K562 (cell line): Measurements from ENCODE around the gene B9D2. TPM values are rescaled to one million over a fixed set of nuclear protein-coding genes. Genes with fewer than 3 reads are reported as not detected.

Experiments used
- ARID2 ChIP-seq: fragments of 450-650 bp; IDR thresholded peaks from 2 replicates; pipeline ENCODE4 v1.6.1; 2017; ENCODE audit warnings: antibody characterized with exemption, mild to moderate bottlenecking
- ATF1 ChIP-seq, 2 experiments: fragments of 450-650 bp in 1 of 2; IDR thresholded peaks; 2 replicates each; pipeline ENCODE4 v1.6.1; 2016; ENCODE audit warnings: missing compliant biosample characterization in 1 of 2, missing genetic modification characterization in 1 of 2
- BACH1 ChIP-seq: fragments of 200-800 bp; sonication (Bioruptor generic); IDR thresholded peaks from 2 replicates; pipeline ENCODE4 v1.6.1; 2016; ENCODE audit warnings: missing genetic modification characterization, missing compliant biosample characterization
- CGGBP1 ChIP-seq: fragments of 250-450 bp; sonication (Bioruptor Pico); IDR thresholded peaks from 2 replicates; pipeline ENCODE4 v1.9.0; 2021; ENCODE audit warnings: mild to moderate bottlenecking
- CLOCK ChIP-seq: fragments of 250-450 bp; sonication (Bioruptor Pico); IDR thresholded peaks from 2 replicates; pipeline ENCODE4 v1.4.0; 2020; ENCODE audit warnings: mild to moderate bottlenecking, moderate library complexity, borderline replicate concordance
- DIDO1 ChIP-seq: fragments of 450-650 bp; IDR thresholded peaks from 2 replicates; pipeline ENCODE4 v1.6.1; 2016; ENCODE audit warnings: low read depth, missing biosample characterization, missing genetic modification characterization
- ELF1 ChIP-seq: fragments of 200-800 bp; sonication (Bioruptor generic); IDR thresholded peaks from 2 replicates; pipeline ENCODE4 v1.6.1; 2016; ENCODE audit warnings: missing genetic modification characterization, missing compliant biosample characterization
- ESRRA ChIP-seq: fragments of 450-650 bp; IDR thresholded peaks from 2 replicates; pipeline ENCODE4 v1.6.1; 2014; ENCODE audit warnings: low read depth, mild to moderate bottlenecking, moderate library complexity, borderline replicate concordance
- HOXB6 ChIP-seq: fragments of 250-450 bp; sonication (Bioruptor Pico); IDR thresholded peaks from 2 replicates; pipeline ENCODE4 v1.5.1; 2022; ENCODE audit warnings: mild to moderate bottlenecking, borderline replicate concordance
- IFI16 ChIP-seq: fragments of 250-450 bp; sonication (Bioruptor Pico); IDR thresholded peaks from 2 replicates; pipeline ENCODE4 v2.1.2; 2022; ENCODE audit warnings: mild to moderate bottlenecking, inconsistent platforms
- KDM4B ChIP-seq, 2 experiments: fragments of 450-650 bp in 1 of 2; sonication (generic) in 1 of 2; IDR thresholded peaks; 2 replicates each; pipeline ENCODE4 v1.6.1; 2016 to 2017; ENCODE audit warnings: borderline replicate concordance in 2 of 2, antibody characterized with exemption in 1 of 2, low read depth in 1 of 2, mild to moderate bottlenecking in 1 of 2
- NFYB ChIP-seq: IDR thresholded peaks from 2 replicates; pipeline ENCODE4 v1.6.1; 2011; ENCODE audit warnings: mild to moderate bottlenecking, moderate library complexity; ENCODE audit not compliant: insufficient read length; ENCODE audit errors: extremely low read depth
- NR0B1 ChIP-seq: fragments of 450-650 bp; IDR thresholded peaks from one replicate; pipeline ENCODE4 v1.6.1; 2018; ENCODE audit warnings: mild to moderate bottlenecking, moderate library complexity; ENCODE audit not compliant: partially characterized antibody
- PTBP1 ChIP-seq: fragments of 200-400 bp; formaldehyde crosslinking; IDR thresholded peaks from 2 replicates; pipeline ENCODE4 v1.6.1; 2017; ENCODE audit warnings: low read depth, low read length
- RBM17 ChIP-seq: fragments of 200-400 bp; formaldehyde crosslinking; IDR thresholded peaks from 2 replicates; pipeline ENCODE4 v1.6.1; 2017; ENCODE audit warnings: low read depth, mild to moderate bottlenecking, low read length, borderline replicate concordance
- SETDB1 ChIP-seq: IDR thresholded peaks from one replicate; pipeline ENCODE4 v1.6.1; 2012; ENCODE audit warnings: low read length, control low read depth, inconsistent platforms
- SPI1 ChIP-seq: IDR thresholded peaks from 2 replicates; pipeline ENCODE4 v1.6.1; 2011; ENCODE audit warnings: low read depth, low read length, control low read depth, borderline replicate concordance
- ZBTB7A ChIP-seq: IDR thresholded peaks from 2 replicates; pipeline ENCODE4 v1.6.1; 2011; ENCODE audit warnings: low read depth, mild to moderate bottlenecking, low read length, moderate library complexity, borderline replicate concordance; ENCODE audit not compliant: control insufficient read depth
- ZNF224 ChIP-seq: sonication (generic); formaldehyde crosslinking; IDR thresholded peaks from 2 replicates; pipeline ENCODE4 v1.8.0; 2022; ENCODE audit warnings: mild to moderate bottlenecking, missing genetic modification reagents
- ZNF507 ChIP-seq: conservative IDR thresholded peaks from 2 replicates; pipeline ENCODE4 v1.6.1; 2017; ENCODE audit warnings: missing genetic modification characterization, missing compliant biosample characterization
- ZNF780A ChIP-seq: fragments of 250-450 bp; sonication (Bioruptor Pico); IDR thresholded peaks from 2 replicates; pipeline ENCODE4 v1.5.0; 2021; ENCODE audit warnings: mild to moderate bottlenecking
- polyA plus RNA-seq, 8 experiments: library from polyadenylated mRNA; depleted of rRNA in 4 of 8; stranded (reverse) in 5 of 8; unstranded in 3 of 8; fragments of >200 nt; fragmentation: Nextera tagmentation in 2 of 8; fragmentation: Illumina TruSeq in 1 of 8; extraction: Ambion mirVana in 2 of 8; extraction: Trizol in 1 of 8; gene quantifications; 2 replicates each; pipeline versions ENCODE4 v1.2.1 to v1.2.3, GENCODE V29; 2011 to 2014; ENCODE audit warnings: inconsistent platforms in 1 of 8, missing spikeins in 1 of 8
- total RNA-seq, 7 experiments: library from RNA; depleted of rRNA in 6 of 7; stranded (reverse); fragments of >200 nt in 6 of 7; fragmentation: Illumina TruSeq in 2 of 7; extraction: Trizol in 2 of 7; gene quantifications; 2 replicates each; pipeline versions ENCODE4 v1.2.1 to v1.2.3, GENCODE V29; 2011 to 2021; ENCODE audit warnings: low replicate concordance in 1 of 7

Gene B9D2
- total and polyA plus RNA-seq, 9 of the 15 experiments (the other 6 are each of a cell fraction or from before 2014, with no cell fraction given): 0.83 to 6.9 (median 2.8) TPM

GRCh38 chr19:41353466-41354342, 10.2 kb downstream of the B9D2 start, which contains the start of gene TGFB1 (continued):
- no peak for TF ChIP-seq BACH1 (tag)
- TF ChIP-seq SETDB1: no peak
- TF ChIP-seq CGGBP1 (CRISPR knock-in tag): peak; percentile 74; the same call in 1 of the 2 replicates
- TF ChIP-seq NFYB: no peak
- peak; percentile 23; the same call in 1 of the 2 replicates for TF ChIP-seq ESRRA
- no peak for TF ChIP-seq RBM17
- TF ChIP-seq ZNF780A: no peak
- TF ChIP-seq NR0B1: no peak
- TF ChIP-seq ARID2: no peak
- no peak for TF ChIP-seq ATF1 (CRISPR knock-in tag; IDR thresholded peaks at IDR 0.05)
- TF ChIP-seq ATF1 (tag; IDR thresholded peaks at IDR 0.05): no peak
- no peak for TF ChIP-seq DIDO1
- TF ChIP-seq ELF1 (tag): peak; percentile 71
- no peak for TF ChIP-seq ZNF507 (tag)
- TF ChIP-seq HOXB6 (CRISPR knock-in tag): no peak
- no peak for TF ChIP-seq IFI16 (CRISPR knock-in tag)
- TF ChIP-seq SPI1: no peak
- peak in 1 of 2 experiments; percentile 84; a peak in 2 of 4 replicates for TF ChIP-seq KDM4B (IDR thresholded peaks at IDR 0.05; ENCODE audit: borderline replicate concordance in 2 of 2, low read depth in 1 of 2)
- no peak for TF ChIP-seq CLOCK (CRISPR knock-in tag)
- TF ChIP-seq ZNF224: no peak
- no peak for TF ChIP-seq PTBP1
- peak; percentile 94 for TF ChIP-seq ZBTB7A
